Glutamatergic neuron (in vitro differentiated cells): ENCODE data around the gene RHAG. TPM values are rescaled to one million over a fixed set of nuclear protein-coding genes. Genes with fewer than 3 reads are reported as not detected.
A peak's percentile ranks its signal among the peaks of the same experiment; 100 is the strongest.
"Not testable (repeated sequence)": the region's sequence is repeated elsewhere in the genome, so short reads cannot be mapped to it uniquely, and the experiment has no call there.

Experiments used
- DNase-seq: peaks from one replicate; pipeline ENCODE4 v3.0.0; 2022
- H3K27ac Mint-ChIP-seq: one replicate; pipeline ENCODE4 v1.8.0; 2020; ENCODE audit warnings: mild to moderate bottlenecking, mixed read lengths, inconsistent platforms; ENCODE audit not compliant: unreplicated experiment
- H3K27me3 Mint-ChIP-seq: one replicate; pipeline ENCODE4 v1.8.0; 2020; ENCODE audit warnings: mild to moderate bottlenecking, moderate library complexity, mixed read lengths, inconsistent platforms; ENCODE audit not compliant: unreplicated experiment
- H3K36me3 Mint-ChIP-seq: one replicate; pipeline ENCODE4 v1.8.0; 2020; ENCODE audit warnings: mild to moderate bottlenecking, mixed read lengths, inconsistent platforms; ENCODE audit not compliant: unreplicated experiment
- H3K4me1 Mint-ChIP-seq: one replicate; pipeline ENCODE4 v1.8.0; 2020; ENCODE audit warnings: mild to moderate bottlenecking, low read depth, mixed read lengths, inconsistent platforms; ENCODE audit not compliant: unreplicated experiment
- H3K4me3 Mint-ChIP-seq: one replicate; pipeline ENCODE4 v1.8.0; 2020; ENCODE audit warnings: mild to moderate bottlenecking, mixed read lengths, inconsistent platforms; ENCODE audit not compliant: unreplicated experiment
- H3K9me3 Mint-ChIP-seq: one replicate; pipeline ENCODE4 v1.8.0; 2020; ENCODE audit warnings: mild to moderate bottlenecking, moderate library complexity, mixed read lengths, inconsistent platforms; ENCODE audit not compliant: unreplicated experiment
- total RNA-seq: library from RNA; stranded (reverse); fragmentation: NEBNext Ultra II Directional; extraction: Animal tissue kit (Norgen Biotek cat#: 25700); gene quantifications from one replicate; pipeline ENCODE4 v1.2.1, GENCODE V29; 2021; ENCODE audit not compliant: unreplicated experiment
- TF ChIP-seq, protein P1 (sequence below): fragments of 200-600 bp; sonication (generic); IDR thresholded peaks from one replicate; pipeline ENCODE4 v1.5.0; 2021; ENCODE audit not compliant: partially characterized antibody, unreplicated experiment

Gene RHAG
- total RNA-seq, 1 donor from 2014 or later, result not detected

DNA sequence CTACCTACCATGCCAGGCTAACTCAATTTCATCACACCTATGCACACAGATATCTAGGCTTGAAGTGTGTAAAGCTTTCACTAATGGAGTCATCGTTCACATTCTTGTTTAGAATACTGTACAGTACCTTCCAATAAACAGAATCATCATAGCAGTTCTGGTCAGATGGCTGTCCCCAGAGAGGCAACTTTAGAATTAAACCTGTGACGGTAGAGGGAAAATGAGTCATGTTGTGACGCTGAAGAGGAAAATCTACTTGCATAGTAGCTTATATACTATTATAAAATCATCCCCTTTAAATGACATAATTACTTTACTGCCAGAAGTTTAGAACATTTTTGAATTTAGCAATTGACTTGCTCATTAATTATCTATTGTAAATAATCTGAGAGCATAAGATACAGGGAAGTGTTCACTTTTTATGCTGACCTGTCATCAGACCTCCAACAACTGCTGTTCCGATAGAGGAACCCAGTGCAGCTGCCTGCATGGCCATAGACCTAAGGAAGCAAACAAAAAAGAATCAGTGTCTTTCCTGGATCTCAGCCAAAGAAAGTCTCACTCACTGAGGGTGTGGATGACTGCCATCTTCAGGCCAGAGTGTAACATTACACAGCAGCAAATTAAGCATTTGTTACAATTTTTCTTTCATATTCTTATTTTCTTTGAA, 29.8 kb downstream of the RHAG start:
- no peaks in the 10 kb centered on the region for H3K27me3 Mint-ChIP-seq
- no peaks in the 10 kb centered on the region for H3K4me1 Mint-ChIP-seq
- no peak overlapping the region for H3K27ac Mint-ChIP-seq
- H3K9me3 Mint-ChIP-seq, result no peaks in the 10 kb centered on the region
- no peak overlapping the region for H3K4me3 Mint-ChIP-seq
- DNase-seq, result no peak
- TF ChIP-seq, protein P1, sequence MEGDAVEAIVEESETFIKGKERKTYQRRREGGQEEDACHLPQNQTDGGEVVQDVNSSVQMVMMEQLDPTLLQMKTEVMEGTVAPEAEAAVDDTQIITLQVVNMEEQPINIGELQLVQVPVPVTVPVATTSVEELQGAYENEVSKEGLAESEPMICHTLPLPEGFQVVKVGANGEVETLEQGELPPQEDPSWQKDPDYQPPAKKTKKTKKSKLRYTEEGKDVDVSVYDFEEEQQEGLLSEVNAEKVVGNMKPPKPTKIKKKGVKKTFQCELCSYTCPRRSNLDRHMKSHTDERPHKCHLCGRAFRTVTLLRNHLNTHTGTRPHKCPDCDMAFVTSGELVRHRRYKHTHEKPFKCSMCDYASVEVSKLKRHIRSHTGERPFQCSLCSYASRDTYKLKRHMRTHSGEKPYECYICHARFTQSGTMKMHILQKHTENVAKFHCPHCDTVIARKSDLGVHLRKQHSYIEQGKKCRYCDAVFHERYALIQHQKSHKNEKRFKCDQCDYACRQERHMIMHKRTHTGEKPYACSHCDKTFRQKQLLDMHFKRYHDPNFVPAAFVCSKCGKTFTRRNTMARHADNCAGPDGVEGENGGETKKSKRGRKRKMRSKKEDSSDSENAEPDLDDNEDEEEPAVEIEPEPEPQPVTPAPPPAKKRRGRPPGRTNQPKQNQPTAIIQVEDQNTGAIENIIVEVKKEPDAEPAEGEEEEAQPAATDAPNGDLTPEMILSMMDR, result peak; percentile 89
- no peaks in the 10 kb centered on the region for H3K36me3 Mint-ChIP-seq

DNA sequence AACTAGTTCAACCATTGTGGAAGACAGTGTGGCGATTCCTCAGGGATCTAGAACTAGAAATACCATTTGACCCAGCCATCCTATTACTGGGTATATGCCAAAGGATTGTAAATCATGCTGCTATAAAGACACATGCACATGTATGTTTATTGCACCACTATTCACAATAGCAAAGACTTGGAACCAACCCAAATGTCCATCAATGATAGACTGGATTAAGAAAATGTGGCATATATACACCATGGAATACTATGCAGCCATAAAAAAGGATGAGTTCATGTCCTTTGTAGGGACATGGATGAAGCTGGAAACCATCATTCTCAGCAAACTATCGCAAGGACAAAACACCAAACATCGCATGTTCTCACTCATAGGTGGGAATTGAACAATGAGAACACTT, 32.6 kb downstream of the RHAG start:
- not testable (repeated sequence) for H3K4me3 Mint-ChIP-seq, H3K27me3 Mint-ChIP-seq, H3K36me3 Mint-ChIP-seq, H3K27ac Mint-ChIP-seq, H3K4me1 Mint-ChIP-seq, H3K9me3 Mint-ChIP-seq, DNase-seq

DNA sequence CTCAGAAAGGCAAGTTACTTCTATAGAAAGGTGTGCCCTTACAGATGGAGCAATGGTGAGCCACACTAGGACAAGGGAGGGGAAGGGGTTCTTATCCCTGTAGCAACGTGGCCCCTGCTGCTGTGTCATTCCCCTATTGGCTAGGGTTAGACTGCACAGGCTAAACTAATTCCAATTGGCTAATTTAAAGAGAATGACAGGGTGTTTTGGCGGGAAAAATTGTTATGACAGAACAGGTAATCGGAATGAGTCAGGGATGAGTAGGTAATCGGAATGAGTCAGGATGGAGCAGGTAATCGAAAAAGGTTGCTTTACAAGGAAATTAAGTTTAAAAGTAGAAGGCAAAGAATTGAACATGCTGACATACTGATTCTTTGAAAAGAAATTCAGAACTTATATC, 49.4 kb downstream of the RHAG start:
- H3K4me1 Mint-ChIP-seq, H3K27me3 Mint-ChIP-seq, DNase-seq, H3K4me3 Mint-ChIP-seq, H3K36me3 Mint-ChIP-seq, H3K9me3 Mint-ChIP-seq, H3K27ac Mint-ChIP-seq: not testable (repeated sequence)

DNA sequence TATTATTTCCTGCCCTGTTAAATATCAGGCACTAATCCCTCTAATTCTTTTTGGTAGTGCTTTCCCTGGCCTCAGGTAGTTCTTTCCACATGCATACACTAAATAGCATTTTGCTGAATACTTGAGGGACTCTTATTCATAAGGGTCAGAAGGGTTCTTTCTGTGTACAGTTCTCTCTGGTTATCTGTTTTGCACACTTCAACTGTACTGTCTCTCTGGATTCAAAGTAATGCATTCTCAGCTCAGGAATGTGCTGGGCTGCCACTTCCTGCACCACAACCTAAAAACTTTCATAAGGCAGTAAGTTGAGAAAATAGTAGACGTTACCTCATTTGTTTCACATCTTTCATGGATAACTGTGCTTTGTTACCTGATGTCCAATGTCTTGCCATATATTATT, 54.1 kb downstream of the RHAG start:
- Mint-ChIP-seq H3K9me3 (peaks cover 2% of the 10 kb centered on the region), H3K4me1 (no peaks in the 10 kb centered on the region)
- no peak for DNase-seq

DNA sequence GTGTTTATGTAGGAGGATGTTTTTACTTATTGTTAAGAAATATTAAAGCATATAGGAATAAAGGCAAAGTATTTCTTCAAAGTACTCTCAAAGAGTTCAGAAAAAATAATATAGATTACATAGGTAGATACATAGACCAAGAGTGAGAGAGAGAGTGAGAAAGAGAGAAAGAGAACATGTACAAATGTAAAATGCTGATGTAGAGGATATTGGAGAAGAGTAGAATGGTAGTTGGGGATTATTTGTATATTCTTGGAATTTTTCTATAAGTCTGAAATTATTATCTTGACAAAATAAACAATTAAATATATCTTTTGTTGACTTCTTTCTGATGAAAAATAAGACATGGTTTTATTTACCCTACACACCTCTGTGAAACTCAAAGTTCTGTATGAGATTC, 57.0 kb downstream of the RHAG start:
- TF ChIP-seq, protein P1, result no peak
- no peak overlapping the region for H3K4me3 Mint-ChIP-seq
- no peaks in the 10 kb centered on the region for H3K4me1 Mint-ChIP-seq
- peaks cover 1% of the 10 kb centered on the region for H3K27me3 Mint-ChIP-seq
- H3K27ac Mint-ChIP-seq, result no peak overlapping the region
- H3K36me3 Mint-ChIP-seq, result no peaks in the 10 kb centered on the region
- H3K9me3 Mint-ChIP-seq, result peaks cover 2% of the 10 kb centered on the region
- DNase-seq, result no peak

More for the DNA sequence above, 54.1 kb downstream of the RHAG start:
- no peak overlapping the region for H3K27ac Mint-ChIP-seq
- H3K36me3 Mint-ChIP-seq, result no peaks in the 10 kb centered on the region
- H3K27me3 Mint-ChIP-seq, result peaks cover 1% of the 10 kb centered on the region
- TF ChIP-seq, protein P1, result no peak
- H3K4me3 Mint-ChIP-seq, result no peak overlapping the region

DNA sequence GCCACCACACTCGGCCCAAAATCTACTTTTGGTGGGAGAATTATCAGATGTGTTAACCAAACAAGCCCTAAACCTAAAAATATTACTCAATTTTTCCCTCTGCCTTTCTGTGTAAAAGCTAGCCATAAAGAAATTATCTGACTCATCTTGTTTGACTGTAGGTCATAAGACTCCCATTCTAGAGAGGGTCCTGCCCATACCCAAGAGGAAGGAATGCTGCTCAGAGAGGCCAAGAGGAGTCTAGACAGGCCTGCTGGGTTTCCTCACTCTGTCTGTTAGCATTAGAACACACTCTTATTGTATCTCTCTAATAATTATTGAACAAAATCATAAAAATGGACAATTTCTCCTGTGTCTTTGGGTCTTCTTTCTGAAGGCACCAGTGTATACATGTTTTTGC, 60.0 kb downstream of the RHAG start:
- Mint-ChIP-seq H3K27ac (no peak overlapping the region), H3K4me3 (no peak overlapping the region), H3K4me1 (no peaks in the 10 kb centered on the region), H3K36me3 (no peaks in the 10 kb centered on the region), H3K27me3 (peaks cover 1% of the 10 kb centered on the region), H3K9me3 (peaks cover 2% of the 10 kb centered on the region)
- TF ChIP-seq, protein P1, result no peak
- DNase-seq, result no peak
